GM20000 (cell line): ENCODE results near the gene MADCAM1.

ENCODE experiments used
- DNase-seq: peaks from one replicate; pipeline ENCODE4 v3.0.0; 2012; ENCODE audit warnings: low spot score
- CTCF ChIP-seq: IDR thresholded peaks from 2 replicates; pipeline ENCODE4 v1.5.1; 2012; ENCODE audit warnings: mild to moderate bottlenecking, control low read depth; ENCODE audit errors: extremely low read depth, missing control alignments

MADCAM1 gene

DNA sequence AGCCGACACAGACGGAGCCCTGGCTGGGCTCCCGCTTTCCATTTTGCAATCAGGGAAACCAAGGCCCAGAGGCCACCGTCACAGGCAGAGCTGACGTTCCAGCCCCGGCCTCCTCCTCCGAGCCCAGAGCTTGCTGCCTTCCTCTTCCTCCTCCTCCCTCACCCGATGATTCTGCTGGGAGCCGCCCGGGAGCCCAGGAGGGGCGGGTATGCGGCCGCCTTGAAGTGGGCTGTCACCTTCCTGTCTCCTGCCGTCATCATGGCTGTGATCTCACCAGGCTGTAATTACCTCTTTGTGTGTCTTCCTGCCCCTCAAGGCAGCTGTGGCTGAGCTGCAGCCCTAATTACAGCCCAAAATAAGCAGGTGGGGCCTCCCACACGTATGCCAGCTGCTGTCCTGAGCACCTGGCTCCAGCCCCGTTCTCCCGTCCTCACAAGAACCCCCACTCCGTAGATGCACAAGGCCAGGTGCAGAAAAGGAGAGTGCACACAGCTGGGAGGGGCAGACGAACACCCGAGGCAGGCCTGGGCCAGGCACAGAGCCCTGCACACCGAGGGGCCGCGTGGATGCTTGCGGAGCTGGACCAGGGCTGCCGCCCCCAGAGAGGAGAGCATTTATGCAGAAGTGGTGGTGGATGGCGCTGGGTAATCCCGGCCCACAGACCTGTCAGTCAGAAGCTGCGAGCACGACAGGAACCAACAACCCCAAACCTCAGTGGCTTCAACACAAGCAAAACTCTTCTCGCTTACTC lies 15.0 kb downstream of the MADCAM1 start:
- TF ChIP-seq CTCF: no peak
- DNase-seq: no peak

DNA sequence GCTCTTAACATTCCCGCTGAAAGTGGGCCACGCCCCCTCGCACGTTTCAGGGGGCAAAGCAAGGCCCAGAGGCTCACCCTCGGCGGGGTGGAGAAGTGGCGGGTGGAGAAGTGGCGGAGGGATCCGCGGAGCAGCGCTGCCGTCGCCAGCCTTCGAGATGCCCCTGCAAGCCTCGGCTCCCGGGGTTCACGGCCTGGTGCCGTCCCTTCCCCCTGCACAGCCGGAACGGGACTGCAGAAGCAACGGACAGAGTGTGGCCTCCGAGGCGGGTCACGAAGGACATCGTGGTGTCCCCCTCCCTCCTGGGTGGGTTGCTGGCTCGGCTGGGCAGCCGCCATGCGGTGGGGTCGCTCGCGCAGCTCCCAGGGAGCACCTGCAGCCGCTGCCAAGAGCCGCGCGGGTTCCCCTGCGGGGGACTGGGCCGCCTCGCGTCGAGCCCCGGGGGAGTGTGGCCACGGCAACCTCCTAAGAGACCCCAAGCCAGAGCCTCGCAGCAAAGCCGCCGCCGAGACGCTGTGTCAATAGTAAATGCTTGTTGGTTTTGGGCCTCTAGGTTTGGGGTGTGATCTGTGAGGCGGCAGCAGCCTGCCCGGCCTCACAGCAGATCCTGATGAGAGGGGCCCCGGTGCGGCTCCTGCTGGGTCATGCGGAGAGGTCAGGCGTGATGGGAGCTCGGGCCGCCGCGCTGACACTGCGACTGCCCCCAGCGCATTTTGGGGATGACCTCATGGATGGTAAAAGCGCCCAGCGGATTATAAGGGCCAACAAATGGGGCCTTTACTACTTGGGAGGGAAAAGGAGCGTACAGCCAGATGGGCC lies 16.5 kb downstream of the MADCAM1 start:
- DNase-seq: no peak
- no peak for TF ChIP-seq CTCF

DNA sequence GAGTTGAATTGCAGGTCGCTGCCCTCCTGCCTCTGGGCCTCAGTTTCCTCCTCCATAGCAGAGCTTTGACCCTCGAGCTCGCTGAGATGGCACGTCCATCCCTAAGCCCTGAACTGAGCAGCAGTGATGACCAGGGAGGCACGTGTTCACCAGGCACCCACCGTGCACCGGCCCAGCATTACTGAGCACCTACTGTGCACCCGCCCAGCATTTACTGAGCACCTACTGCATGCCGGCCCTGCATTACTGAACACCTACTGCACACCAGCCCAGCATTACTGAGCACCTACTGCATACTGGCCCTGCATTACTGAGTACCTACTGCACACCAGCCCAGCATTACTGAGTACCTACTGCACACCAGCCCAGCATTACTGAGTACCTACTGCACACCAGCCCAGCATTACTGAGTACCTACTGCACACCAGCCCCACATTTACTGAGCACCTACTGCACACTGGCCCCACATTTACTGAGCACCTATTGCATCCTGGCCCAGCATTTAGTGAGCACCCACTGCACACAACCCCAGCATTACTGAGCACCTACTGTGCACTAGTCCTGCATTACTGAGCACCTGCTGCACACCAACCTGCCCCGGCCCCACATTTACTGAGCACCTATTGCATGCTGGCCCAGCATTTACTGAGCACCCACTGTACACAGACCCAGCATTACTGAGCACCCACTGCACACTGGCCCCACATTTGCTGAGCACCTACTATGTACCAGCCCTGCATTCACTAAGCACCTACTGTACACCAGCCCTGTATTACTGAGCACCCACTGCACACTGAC lies 17.3 kb downstream of the MADCAM1 start:
- TF ChIP-seq CTCF: no peak
- DNase-seq: no peak

GRCh38 chr19:514166-514663 lies 17.9 kb downstream of the MADCAM1 start:
- no peak for DNase-seq
- TF ChIP-seq CTCF: no peak

DNA sequence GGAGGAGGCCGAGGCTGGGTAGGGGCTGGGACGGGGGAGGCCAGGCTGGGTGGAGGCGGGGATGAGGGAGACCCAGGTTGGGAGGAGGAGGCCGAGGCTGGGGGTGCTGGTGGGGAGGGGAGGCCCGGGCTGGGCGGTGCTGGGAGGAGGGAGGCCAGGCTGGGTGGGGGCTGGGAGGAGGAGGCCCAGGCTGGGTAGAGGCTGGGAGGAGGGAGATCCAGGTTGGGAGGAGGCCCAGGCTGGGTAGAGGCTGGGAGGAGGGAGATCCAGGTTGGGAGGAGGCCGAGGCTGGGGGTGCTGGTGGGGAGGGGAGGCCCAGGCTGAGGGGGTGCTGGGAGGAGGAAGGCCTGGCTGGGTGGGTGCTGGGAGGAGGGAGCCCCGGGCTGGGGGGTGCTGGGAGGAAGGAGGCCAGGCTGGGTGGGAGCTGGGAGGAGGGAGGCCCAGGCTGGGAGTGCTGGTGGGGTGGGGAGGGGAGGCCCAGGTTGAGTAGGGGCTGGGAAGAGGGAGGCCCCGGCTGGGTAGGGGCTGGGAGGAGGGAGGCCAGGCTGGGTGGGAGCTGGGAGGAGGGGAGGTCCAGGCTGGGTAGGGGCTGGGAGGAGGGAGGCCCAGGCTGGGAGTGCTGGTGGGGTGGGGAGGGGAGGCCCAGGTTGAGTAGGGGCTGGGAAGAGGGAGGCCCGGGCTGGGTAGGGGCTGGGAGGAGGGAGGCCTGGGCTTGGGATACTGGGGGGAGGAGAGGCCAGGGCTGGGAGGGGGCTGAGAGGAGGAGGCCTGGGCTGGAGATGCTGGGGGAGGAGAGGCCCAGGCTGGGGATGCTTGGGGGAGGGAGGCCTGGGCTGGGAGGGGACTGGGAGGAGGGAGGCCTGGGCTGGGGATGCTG lies 21.7 kb downstream of the MADCAM1 start:
- no peak for TF ChIP-seq CTCF
- no peak for DNase-seq

DNA sequence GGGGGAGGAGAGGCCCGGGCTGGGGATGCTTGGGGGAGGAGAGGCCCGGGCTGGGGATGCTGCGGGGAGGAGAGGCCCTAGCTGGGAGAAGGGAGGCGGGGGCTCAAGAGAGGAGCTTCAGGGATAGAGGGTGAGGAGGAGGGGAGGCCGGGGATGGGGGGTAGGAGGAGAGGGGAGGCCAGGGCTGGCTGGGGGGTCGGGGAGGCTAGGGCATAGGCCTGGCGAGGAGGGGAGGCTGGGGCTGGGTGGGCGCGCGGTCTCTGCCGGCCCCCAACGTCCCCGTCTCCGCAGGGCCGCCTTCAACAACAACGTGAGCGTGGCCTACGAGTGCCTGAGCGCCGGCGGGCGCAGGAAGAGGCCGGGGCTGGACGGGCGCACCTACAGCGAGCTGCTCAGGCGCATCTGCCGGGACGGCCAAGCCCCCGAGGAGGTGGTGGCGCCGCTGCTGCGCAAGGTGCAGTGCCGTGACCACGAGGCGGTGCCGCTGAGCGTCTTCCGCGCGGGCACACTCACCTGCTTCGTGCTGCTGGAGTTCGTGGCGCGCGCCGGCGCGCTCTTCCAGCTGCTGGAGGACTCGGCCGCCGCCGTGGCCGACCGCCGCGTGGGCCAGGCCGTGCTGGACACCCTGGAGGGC lies 22.4 kb downstream of the MADCAM1 start:
- DNase-seq: no peak
- TF ChIP-seq CTCF: no peak
